H9 (cell line): ENCODE data around the gene ARHGAP12. TPM values are rescaled to one million over a fixed set of nuclear protein-coding genes. Genes with fewer than 3 reads are reported as not detected.

Experiments
- DNase-seq: peaks from one replicate; pipeline ENCODE4 v3.0.0-alpha.2; 2017
- H2AFZ ChIP-seq: one replicate; pipeline ENCODE4 v1.6.1; 2013; ENCODE audit warnings: mild to moderate bottlenecking, low read length, control low read depth, moderate library complexity
- H2AK5ac ChIP-seq: 2 replicates; pipeline ENCODE4 v1.6.1; 2013; ENCODE audit warnings: low read length, control low read depth, mixed read lengths; ENCODE audit not compliant: insufficient read length
- H2BK120ac ChIP-seq: one replicate; pipeline ENCODE4 v1.6.1; 2013; ENCODE audit warnings: low read depth, mild to moderate bottlenecking, low read length, control low read depth, inconsistent platforms; ENCODE audit not compliant: poor library complexity, severe bottlenecking
- H2BK12ac ChIP-seq: 2 replicates; pipeline ENCODE4 v1.6.1; 2013; ENCODE audit warnings: low read length, control low read depth, mixed read lengths, low read depth; ENCODE audit not compliant: insufficient read length
- H2BK15ac ChIP-seq: 2 replicates; pipeline ENCODE4 v1.6.1; 2013; ENCODE audit warnings: low read depth, low read length, control low read depth
- H2BK20ac ChIP-seq: one replicate; pipeline ENCODE4 v1.6.1; 2013; ENCODE audit warnings: low read depth, mild to moderate bottlenecking, low read length, control low read depth, inconsistent platforms; ENCODE audit not compliant: poor library complexity, severe bottlenecking
- H2BK5ac ChIP-seq: 2 replicates; pipeline ENCODE4 v1.6.1; 2013; ENCODE audit warnings: low read length, control low read depth, mixed read lengths; ENCODE audit not compliant: insufficient read length
- H3K14ac ChIP-seq: 2 replicates; pipeline ENCODE4 v1.6.1; 2013; ENCODE audit warnings: low read length, control low read depth; ENCODE audit not compliant: insufficient read depth
- H3K18ac ChIP-seq: 2 replicates; pipeline ENCODE4 v1.6.1; 2013; ENCODE audit warnings: low read depth, mild to moderate bottlenecking, mixed read lengths, low read length, control low read depth; ENCODE audit not compliant: insufficient read length
- H3K23ac ChIP-seq: 2 replicates; pipeline ENCODE4 v1.6.1; 2013; ENCODE audit warnings: low read length, control low read depth, mixed read lengths, low read depth; ENCODE audit not compliant: insufficient read length
- H3K23me2 ChIP-seq: 2 replicates; pipeline ENCODE4 v1.6.1; 2013; ENCODE audit warnings: low read depth, mild to moderate bottlenecking, mixed read lengths, low read length, control low read depth; ENCODE audit not compliant: insufficient read length, poor library complexity, severe bottlenecking
- H3K27ac ChIP-seq: 2 replicates; pipeline ENCODE4 v1.5.1; 2013; ENCODE audit warnings: low read length, control low read depth, mixed read lengths, low read depth; ENCODE audit not compliant: insufficient read length
- H3K27me3 ChIP-seq: 2 replicates; pipeline ENCODE4 v1.6.1; 2013; ENCODE audit warnings: low read length, control low read depth, inconsistent platforms; ENCODE audit not compliant: insufficient read depth
- H3K4ac ChIP-seq: 2 replicates; pipeline ENCODE4 v1.6.1; 2013; ENCODE audit warnings: low read depth, mild to moderate bottlenecking, control low read depth, inconsistent platforms, low read length, moderate library complexity
- H3K4me1 ChIP-seq: 2 replicates; pipeline ENCODE4 v1.6.1; 2013; ENCODE audit warnings: low read length, control low read depth, inconsistent platforms; ENCODE audit not compliant: insufficient read depth
- H3K4me2 ChIP-seq: 2 replicates; pipeline ENCODE4 v1.6.1; 2013; ENCODE audit warnings: low read length, control low read depth, mixed read lengths; ENCODE audit not compliant: insufficient read length, insufficient read depth
- H3K56ac ChIP-seq: 2 replicates; pipeline ENCODE4 v1.6.1; 2013; ENCODE audit warnings: low read depth, mild to moderate bottlenecking, mixed read lengths, low read length, control low read depth; ENCODE audit not compliant: insufficient read length
- H3K79me1 ChIP-seq: 2 replicates; pipeline ENCODE4 v1.6.1; 2013; ENCODE audit warnings: low read depth, mild to moderate bottlenecking, moderate library complexity, low read length, control low read depth, inconsistent platforms; ENCODE audit not compliant: insufficient read depth, poor library complexity, severe bottlenecking
- H3K79me2 ChIP-seq: 2 replicates; pipeline ENCODE4 v1.6.1; 2013; ENCODE audit warnings: low read length, control low read depth, inconsistent platforms; ENCODE audit not compliant: insufficient read depth
- H3K9ac ChIP-seq: 2 replicates; pipeline ENCODE4 v1.6.1; 2013; ENCODE audit warnings: low read length, control low read depth, mixed read lengths; ENCODE audit not compliant: insufficient read length; ENCODE audit errors: extremely low read depth
- H3K9me3 ChIP-seq: one replicate; pipeline ENCODE4 v1.6.1; 2013; ENCODE audit warnings: low read depth, low read length, inconsistent platforms; ENCODE audit not compliant: control insufficient read depth
- H3T11ph ChIP-seq: one replicate; pipeline ENCODE4 v1.6.1; 2013; ENCODE audit warnings: mild to moderate bottlenecking, low read length, control low read depth, inconsistent platforms
- H4K20me1 ChIP-seq: one replicate; pipeline ENCODE4 v1.6.1; 2013; ENCODE audit not compliant: control insufficient read depth, insufficient read length, insufficient read depth
- H4K5ac ChIP-seq: 2 replicates; pipeline ENCODE4 v1.6.1; 2013; ENCODE audit warnings: low read depth, mild to moderate bottlenecking, mixed read lengths, low read length, control low read depth; ENCODE audit not compliant: insufficient read length
- H4K8ac ChIP-seq: replicated peaks from 2 replicates; pipeline ENCODE4 v1.6.1; 2013; ENCODE audit warnings: low read length, control low read depth, mixed read lengths, low read depth; ENCODE audit not compliant: insufficient read length
- H4K91ac ChIP-seq: 2 replicates; pipeline ENCODE4 v1.6.1; 2013; ENCODE audit warnings: low read depth, mild to moderate bottlenecking, moderate library complexity, mixed read lengths, low read length, control low read depth; ENCODE audit not compliant: insufficient read length
- H3K27ac Mint-ChIP-seq, 3 experiments: 2 replicates in 2 of 3; 3 replicates in 1 of 3; pipeline ENCODE4 v1.8.0; 2020 to 2021; ENCODE audit warnings: mixed read lengths in 3 of 3, mild to moderate bottlenecking in 1 of 3, moderate library complexity in 1 of 3
- H3K27me3 Mint-ChIP-seq: 2 replicates; pipeline ENCODE4 v1.8.0; 2021; ENCODE audit warnings: low read depth, mild to moderate bottlenecking, moderate library complexity, mixed read lengths
- H3K36me3 Mint-ChIP-seq, 3 experiments: 2 replicates in 2 of 3; 3 replicates in 1 of 3; pipeline ENCODE4 v1.8.0; 2020 to 2021; ENCODE audit warnings: low read depth in 3 of 3, mixed read lengths in 3 of 3; ENCODE audit not compliant: insufficient read depth in 1 of 3
- H3K4me1 Mint-ChIP-seq, 2 experiments: 2 replicates each; pipeline ENCODE4 v1.8.0; 2020; ENCODE audit warnings: mixed read lengths in 2 of 2
- H3K4me3 Mint-ChIP-seq, 2 experiments: 2 replicates in 1 of 2; 3 replicates in 1 of 2; pipeline ENCODE4 v1.8.0; 2020 to 2021; ENCODE audit warnings: mild to moderate bottlenecking in 2 of 2, mixed read lengths in 2 of 2, moderate library complexity in 1 of 2
- H3K9me3 Mint-ChIP-seq, 2 experiments: 2 replicates in 1 of 2; 3 replicates in 1 of 2; pipeline ENCODE4 v1.8.0; 2020; ENCODE audit warnings: mild to moderate bottlenecking in 2 of 2, mixed read lengths in 2 of 2, moderate library complexity in 1 of 2
- WGBS: extraction: QIAGEN DNeasy Blood & Tissue Kit; methylation state at CpG from one replicate; pipeline ENCODE4 v1.1.7; 2013; ENCODE audit warnings: missing lambda C conversion rate, low lambda C conversion rate, mixed read lengths; ENCODE audit not compliant: insufficient read length; ENCODE audit errors: extremely low coverage; 5-methylcytosine and 5-hydroxymethylcytosine counted together
- total RNA-seq: library from RNA; stranded (reverse); gene quantifications from 2 replicates; pipeline ENCODE4 v1.2.1, GENCODE V29; 2021
- TF ChIP-seq, protein P1 (sequence below): fragments of 200-600 bp; sonication (generic); conservative IDR thresholded peaks from 3 replicates; pipeline ENCODE4 v1.8.0; 2021; ENCODE audit warnings: antibody characterized with exemption, mild to moderate bottlenecking

ARHGAP12 gene
- total RNA-seq, 1 experiment from 2014 or later: 34.3 TPM

DNA sequence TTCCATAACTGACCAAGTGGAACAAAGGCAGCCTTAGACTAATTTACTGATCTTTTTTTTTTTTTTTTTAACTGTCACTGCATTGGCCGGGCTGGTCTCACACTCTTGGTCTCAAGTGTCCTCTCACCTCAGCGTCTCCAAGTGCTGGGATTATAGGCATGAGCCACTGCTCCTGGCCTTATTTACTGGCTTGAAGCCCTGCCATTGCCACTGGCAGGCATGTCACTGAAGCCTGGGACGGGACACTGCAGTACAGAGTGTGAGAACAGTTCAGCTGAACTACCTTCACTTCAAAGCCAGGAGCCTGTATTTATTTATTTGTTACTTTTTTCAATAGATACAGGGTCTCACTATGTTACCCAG, 15.4 kb upstream of the ARHGAP12 start:
- Histone ChIP-seq H2BK12ac (peak overlapping the region; percentile 70), H3K4ac (no peak overlapping the region), H2BK120ac (no peak overlapping the region), H3K14ac (no peak overlapping the region), H3K23me2 (no peaks in the 10 kb centered on the region), H3K23ac (no peak overlapping the region), H4K8ac (no peak overlapping the region), H3K9me3 (no peaks in the 10 kb centered on the region), H3K79me2 (no peaks in the 10 kb centered on the region), H2AK5ac (no peak overlapping the region), H3K27ac (no peak overlapping the region), H2BK15ac (no peak overlapping the region), H3K56ac (no peak overlapping the region), H3K18ac (no peak overlapping the region), H2BK5ac (no peak overlapping the region), H3T11ph (no peak overlapping the region), H4K20me1 (no peaks in the 10 kb centered on the region), H3K9ac (no peak overlapping the region), H3K4me2 (no peak overlapping the region), H4K5ac (no peak overlapping the region), H2BK20ac (no peak overlapping the region), H4K91ac (no peak overlapping the region), H3K4me1 (peaks cover 8% of the 10 kb centered on the region; the same call in 1 of the 2 replicates), H3K27me3 (no peaks in the 10 kb centered on the region), H2AFZ (no peak overlapping the region), H3K79me1 (no peaks in the 10 kb centered on the region)
- WGBS: no CpG with 5 or more reads among the region's 3 CpGs
- Mint-ChIP-seq H3K4me3 (no peak overlapping the region; a peak in 1 of 5 replicates), H3K9me3 (no peaks in the 10 kb centered on the region), H3K27ac (no peak overlapping the region), H3K27me3 (no peaks in the 10 kb centered on the region), H3K4me1 (peaks cover 13 to 20% of the 10 kb centered on the region in 2 experiments), H3K36me3 (no peaks in the 10 kb centered on the region)
- no peak for DNase-seq
- TF ChIP-seq, protein P1, sequence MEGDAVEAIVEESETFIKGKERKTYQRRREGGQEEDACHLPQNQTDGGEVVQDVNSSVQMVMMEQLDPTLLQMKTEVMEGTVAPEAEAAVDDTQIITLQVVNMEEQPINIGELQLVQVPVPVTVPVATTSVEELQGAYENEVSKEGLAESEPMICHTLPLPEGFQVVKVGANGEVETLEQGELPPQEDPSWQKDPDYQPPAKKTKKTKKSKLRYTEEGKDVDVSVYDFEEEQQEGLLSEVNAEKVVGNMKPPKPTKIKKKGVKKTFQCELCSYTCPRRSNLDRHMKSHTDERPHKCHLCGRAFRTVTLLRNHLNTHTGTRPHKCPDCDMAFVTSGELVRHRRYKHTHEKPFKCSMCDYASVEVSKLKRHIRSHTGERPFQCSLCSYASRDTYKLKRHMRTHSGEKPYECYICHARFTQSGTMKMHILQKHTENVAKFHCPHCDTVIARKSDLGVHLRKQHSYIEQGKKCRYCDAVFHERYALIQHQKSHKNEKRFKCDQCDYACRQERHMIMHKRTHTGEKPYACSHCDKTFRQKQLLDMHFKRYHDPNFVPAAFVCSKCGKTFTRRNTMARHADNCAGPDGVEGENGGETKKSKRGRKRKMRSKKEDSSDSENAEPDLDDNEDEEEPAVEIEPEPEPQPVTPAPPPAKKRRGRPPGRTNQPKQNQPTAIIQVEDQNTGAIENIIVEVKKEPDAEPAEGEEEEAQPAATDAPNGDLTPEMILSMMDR: no peak
